ENCODE data around the gene FOXK1.
"Not testable (repeated sequence)": the region's sequence is repeated elsewhere in the genome, so short reads cannot be mapped to it uniquely, and the experiment has no call there.

- not testable (repeated sequence) for TF ChIP-seq ZNF83 (CRISPR knock-in tag; IDR thresholded peaks at IDR 0.05; ENCODE audit: borderline replicate concordance); HIVEP1 (CRISPR knock-in tag; IDR thresholded peaks at IDR 0.05); ZXDC (CRISPR knock-in tag; IDR thresholded peaks at IDR 0.05); CTCF (CRISPR knock-in tag; IDR thresholded peaks at IDR 0.05); GATAD2A (CRISPR knock-in tag; IDR thresholded peaks at IDR 0.05)
- TF ChIP-seq, protein P1, sequence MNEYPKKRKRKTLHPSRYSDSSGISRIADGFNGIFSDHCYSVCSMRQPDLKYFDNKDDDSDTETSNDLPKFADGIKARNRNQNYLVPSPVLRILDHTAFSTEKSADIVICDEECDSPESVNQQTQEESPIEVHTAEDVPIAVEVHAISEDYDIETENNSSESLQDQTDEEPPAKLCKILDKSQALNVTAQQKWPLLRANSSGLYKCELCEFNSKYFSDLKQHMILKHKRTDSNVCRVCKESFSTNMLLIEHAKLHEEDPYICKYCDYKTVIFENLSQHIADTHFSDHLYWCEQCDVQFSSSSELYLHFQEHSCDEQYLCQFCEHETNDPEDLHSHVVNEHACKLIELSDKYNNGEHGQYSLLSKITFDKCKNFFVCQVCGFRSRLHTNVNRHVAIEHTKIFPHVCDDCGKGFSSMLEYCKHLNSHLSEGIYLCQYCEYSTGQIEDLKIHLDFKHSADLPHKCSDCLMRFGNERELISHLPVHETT (CRISPR knock-in tag; conservative IDR thresholded peaks at IDR 0.05), result not testable (repeated sequence)
Measured at GRCh38 chr7:4793385-4793993, 111.4 kb downstream of the FOXK1 start.

Data from HepG2 (cell line).